ENCODE results near the gene AWAT2.

Gene AWAT2, protein sequence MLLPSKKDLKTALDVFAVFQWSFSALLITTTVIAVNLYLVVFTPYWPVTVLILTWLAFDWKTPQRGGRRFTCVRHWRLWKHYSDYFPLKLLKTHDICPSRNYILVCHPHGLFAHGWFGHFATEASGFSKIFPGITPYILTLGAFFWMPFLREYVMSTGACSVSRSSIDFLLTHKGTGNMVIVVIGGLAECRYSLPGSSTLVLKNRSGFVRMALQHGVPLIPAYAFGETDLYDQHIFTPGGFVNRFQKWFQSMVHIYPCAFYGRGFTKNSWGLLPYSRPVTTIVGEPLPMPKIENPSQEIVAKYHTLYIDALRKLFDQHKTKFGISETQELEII

DNA sequence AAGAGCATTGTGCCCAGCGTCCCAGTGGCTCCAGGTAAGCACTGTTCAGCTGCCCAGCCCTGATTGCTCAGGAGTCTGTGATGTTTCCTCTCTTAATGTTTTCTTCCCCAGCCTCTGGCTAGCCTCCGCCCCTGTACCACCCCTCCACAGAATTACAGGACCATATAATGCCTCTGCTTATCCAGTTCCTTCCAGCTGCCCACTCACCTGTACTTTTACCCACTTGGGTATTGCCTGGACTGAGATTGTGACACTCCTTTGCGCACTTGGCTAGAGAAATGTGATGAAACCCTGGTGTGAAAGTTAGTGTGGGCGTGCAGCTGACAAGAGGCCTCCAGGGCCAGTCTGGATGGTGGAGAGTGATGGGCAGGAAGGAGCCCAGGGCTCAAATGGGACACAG, at the start of gene AWAT2:
Gene AWAT2 (minus strand): TSS at position 14 of the 400 bp plus-strand sequence. CDS start 6 bp downstream, at position 8.
- DNase-seq: no peak

- no peak for DNase-seq
Measured at GRCh38 chrX:70096052-70096451, 46.3 kb upstream of the AWAT2 start.

DNA sequence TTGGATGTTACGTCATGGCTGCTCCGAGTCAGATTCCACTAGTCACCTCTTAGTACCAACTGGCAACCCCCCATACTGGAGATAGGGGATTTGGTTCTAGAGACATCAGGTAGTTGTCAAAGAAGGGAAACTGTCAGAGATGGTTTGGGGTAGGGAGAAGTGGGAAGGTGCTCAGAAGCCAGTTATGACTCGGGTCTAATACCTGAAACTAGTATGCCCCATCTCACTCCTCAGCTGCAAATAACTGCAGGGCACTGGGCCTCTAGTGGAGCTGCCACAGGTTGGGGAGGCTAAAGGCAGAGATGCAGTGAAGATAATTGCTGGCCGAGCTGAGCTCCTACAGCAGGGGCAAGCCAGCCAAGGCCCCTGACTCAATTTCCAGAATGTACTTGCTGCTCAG, 42.5 kb upstream of the AWAT2 start:
- DNase-seq: no peak

GRCh38 chrX:70089604-70090297, 40.0 kb upstream of the AWAT2 start:
- no peak for DNase-seq

DNA sequence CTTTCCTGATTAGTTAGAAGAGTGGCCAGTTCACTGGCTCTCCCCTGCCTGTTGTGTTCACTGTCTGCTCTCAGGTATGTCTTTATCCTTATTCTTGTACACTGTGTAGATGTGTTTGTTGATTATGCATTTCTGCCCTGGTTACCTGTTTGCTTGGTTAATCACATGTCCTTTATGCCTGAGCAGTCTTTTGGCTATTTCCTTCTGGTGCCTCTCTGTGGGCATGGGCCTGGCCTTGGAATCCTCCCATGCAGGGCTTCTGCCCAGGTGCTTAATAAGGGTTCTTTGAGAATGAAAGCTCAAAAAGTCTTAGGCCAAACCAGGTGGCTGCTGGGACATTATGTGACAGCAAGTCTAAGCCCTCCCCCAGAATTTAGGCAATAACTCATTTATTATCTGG, 39.0 kb upstream of the AWAT2 start:
- DNase-seq: no peak

- no peak for DNase-seq
Measured at GRCh38 chrX:70087857-70088630, 38.3 kb upstream of the AWAT2 start.

GRCh38 chrX:70084592-70085240, 35.0 kb upstream of the AWAT2 start:
- no peak for DNase-seq

DNA sequence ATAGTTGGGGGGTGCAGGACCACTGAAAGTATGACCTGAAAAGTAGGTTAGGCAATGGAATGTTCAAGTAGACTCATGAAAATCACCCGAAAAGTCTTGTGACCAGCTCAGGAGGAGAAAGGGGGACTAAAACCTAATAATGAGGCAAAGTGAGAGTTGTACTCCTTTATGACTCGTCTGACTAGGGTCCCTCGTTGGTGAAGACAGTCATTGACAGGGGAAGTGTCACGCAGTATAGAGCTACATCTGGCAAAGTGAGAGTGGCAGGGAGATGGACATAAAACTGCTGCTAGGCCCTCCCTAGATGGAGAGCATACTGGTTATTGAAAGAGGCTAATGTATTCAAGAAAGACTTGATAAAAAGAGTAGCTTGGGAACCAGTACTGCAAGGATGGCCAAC, 33.0 kb upstream of the AWAT2 start:
- DNase-seq: no peak

- DNase-seq: no peak
Measured at GRCh38 chrX:70079870-70080269, 30.1 kb upstream of the AWAT2 start.

DNA sequence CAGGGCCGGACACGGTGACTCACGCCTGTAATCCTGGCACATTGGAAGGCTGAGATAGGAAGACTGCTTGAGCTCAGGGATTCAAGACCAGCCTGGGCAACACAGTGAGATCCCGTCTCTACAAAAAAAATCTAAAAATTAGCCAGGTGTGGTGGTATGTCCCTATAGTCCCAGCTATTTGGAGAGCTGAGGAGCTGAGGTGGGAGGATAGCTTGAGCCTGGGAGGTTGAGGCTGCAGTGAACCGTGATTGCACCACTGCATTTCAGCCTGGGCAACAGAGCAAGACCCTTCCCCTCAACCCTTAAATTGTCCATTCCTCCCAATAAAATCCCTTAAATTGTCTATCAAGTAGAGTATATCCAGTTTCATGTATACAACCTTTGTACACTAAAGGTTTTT, 29.6 kb upstream of the AWAT2 start:
- no peak for DNase-seq

DNA sequence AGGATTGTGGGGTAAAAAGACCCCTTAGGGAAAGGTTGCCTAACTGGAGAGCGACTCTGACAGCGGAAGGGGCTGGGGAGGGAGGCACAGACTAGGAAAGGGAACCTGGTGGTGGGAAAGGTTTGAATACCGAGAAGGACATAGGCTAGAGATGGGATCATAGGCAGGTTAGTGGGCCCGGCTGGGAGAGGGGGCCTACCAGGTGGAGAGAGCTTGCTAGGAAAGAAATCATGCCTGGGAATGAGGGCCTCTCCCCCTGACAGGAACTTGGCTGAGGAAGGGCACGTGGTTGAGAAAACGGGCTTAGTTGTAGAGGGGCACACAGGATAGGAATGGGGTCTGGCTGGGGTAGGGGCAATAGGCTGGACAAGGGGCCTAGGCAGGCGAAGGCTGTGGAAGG, 16.9 kb upstream of the AWAT2 start:
- no peak for DNase-seq

- no peak for DNase-seq
Measured at GRCh38 chrX:70062961-70063550, 13.3 kb upstream of the AWAT2 start.

GRCh38 chrX:70062076-70062475, 12.3 kb upstream of the AWAT2 start, which contains the start of gene OTUD6A:
TSS of gene OTUD6A (plus strand) at chrX:70062457. CDS start at chrX:70062525, 68 bp downstream.
- no peak for DNase-seq

DNA sequence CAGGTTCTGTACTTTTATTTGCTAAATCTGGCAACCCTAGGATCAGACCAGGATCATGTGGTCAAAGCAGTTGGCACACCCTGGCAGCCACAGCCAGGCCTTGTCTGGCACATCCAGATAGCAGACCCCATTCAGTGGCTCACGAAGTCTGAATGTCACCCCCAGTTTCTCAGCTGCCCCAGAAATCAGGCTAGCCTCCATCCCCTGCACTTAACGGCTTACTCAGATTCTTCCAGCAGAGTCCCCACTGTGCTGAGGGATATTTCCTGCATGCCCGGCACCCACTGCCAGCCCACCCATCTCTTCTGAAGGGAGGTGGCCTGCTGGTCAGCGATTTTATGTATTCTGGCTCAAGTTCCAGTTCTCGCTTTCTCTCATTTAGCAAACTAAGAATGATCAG, 4.7 kb upstream of the AWAT2 start:
- DNase-seq: no peak

DNA sequence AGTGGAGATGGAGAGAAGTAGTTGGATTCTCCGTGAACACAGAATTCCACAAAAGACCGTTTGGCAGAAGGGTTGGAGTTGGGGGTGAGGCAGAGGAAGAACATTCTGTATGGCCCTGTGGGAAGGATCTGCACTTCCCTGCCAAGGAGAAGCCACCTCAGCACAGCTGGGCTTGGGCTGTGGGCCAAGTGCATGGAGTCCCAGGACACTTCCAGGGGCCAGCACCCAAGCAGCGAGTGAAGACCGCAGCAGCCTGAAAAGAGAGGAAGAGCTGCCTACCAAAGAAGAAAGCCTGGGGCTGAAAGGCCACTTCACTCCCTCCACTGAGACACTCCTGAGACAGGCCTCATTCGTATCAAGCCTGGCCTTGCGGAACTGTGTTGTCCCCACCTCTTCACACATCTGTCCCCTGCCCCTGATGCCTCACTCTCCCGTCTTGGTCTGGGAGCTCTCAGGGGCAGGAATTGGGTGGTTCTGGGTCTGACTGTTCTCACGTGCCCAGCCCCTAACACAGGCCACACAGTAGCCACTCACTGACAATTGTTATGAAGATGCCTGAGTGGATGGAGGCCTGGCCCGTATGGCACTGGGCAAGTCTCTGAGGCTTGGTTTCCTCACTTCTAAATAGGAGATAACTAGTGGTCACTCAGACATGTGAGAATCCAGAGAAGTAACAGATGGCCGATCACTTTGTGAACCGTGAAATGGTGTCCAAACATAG, 3.3 kb upstream of the AWAT2 start:
- no peak for DNase-seq

GRCh38 chrX:70049406-70049805, 332 bp downstream of the AWAT2 start:
- DNase-seq: no peak

DNA sequence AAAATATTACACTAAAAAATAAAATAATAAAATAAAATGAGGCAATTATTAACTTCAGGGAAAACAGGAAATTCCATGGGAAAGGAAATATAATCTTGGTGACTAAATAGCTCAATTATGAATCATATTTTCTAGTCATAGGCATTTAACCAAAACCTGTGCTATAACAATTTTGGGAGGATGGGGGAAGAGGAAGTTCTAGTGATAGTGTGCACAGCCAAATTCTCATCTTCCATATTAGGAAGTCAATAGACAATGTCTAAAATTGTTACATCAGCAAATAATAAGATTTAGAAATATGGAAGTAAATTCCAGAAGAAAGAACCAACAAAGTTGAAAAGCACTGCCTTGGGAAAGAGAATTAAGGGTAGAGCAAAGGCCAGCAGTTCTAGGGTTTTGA, 2.8 kb downstream of the AWAT2 start:
- DNase-seq: no peak

GRCh38 chrX:70044541-70045245, 5.0 kb downstream of the AWAT2 start:
- no peak for DNase-seq

- no peak for DNase-seq
Measured at GRCh38 chrX:70043685-70044084, 6.1 kb downstream of the AWAT2 start.

DNA sequence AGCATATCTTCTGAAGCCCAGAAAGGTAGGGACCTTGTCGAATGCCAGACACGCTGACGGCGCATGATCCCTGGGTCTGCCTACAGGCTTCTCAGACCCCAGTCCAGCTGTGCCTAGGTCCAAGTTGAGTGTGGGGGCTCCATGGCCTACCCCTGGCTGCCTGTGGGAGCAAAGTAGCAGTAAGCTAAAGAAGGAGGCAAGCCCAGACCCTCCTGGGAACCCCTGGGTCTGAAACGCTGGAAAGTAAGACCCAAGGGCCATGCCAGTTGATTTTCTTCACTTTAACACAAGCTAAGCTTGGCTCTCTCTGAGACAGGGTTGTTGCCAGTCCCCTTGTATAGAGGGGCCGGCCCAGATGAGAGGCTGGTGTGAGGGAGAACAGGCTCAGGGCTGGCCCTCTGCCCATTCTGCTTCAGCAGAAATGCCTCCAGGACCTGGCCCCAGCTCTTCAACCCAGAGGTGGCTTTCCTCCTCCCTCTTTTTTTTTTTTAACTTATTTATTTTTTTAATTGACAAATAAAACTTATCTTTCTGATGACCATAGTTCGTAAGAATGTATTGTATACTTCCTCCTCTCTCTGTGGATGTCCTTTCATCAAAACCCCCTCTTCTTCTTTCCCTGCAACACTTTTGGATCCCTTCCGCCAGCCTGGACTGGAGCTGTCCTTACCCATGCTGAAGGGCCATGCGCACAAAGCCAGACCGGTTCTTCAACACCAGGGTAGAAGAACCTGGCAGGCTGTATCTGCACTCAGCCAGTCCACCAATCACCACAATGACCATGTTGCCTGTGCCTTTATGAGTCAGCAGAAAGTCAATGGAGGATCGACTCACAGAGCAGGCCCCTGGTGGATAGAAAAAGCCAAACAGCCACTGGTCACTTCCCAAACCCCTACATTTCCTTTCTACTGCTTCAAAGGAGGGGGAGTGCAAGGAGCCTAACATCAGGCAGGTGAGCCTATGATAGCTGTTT, 7.1 kb downstream of the AWAT2 start:
- DNase-seq: no peak
